ENCODE results near the gene GLRX.
A peak's percentile ranks its signal among the peaks of the same experiment; 100 is the strongest.
"Not testable (repeated sequence)": the region's sequence is repeated elsewhere in the genome, so short reads cannot be mapped to it uniquely, and the experiment has no call there.

Gene GLRX

DNA sequence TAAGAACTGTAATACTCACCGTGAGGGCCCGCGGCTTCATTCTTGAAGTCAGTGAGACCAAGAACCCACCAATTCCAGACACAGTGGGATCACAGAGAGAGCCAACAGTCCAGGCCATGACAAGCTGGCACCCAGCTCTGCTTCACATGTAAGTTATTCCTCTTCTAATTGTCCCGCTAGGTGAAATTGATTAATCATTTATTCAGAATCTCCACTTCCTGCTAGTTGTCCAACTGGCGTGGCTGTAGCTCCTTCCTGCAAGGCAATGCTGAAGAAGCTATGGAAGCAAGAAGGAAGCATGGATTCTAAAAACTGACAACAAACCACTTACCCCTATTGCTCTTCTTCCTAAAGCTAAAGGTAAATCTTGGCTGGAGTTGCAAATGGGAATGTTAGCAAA is 30.0 kb upstream of the GLRX start:
- DNase-seq (ENCODE audit: low spot score) = no peak

DNA sequence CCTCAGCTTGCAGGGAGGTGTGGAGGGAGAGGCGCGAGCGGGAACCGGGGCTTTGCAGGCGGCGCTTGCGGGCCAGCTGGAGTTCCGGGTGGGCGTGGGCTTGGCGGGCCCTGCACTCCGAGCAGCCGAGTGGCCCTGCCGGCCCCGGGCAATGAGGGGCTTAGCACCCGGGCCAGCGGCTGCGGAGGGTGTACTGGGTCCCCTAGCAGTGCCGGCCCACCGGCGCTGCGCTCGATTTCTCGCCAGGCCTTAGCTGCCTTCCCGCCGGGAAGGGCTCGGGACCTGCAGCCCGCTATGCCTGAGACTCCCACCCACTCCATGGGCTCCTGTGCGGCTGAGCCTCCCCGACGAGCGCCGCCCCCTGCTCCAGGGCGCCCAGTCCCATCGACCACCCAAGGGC is 28.6 kb upstream of the GLRX start:
- not testable (repeated sequence) for DNase-seq (ENCODE audit: low spot score)

DNA sequence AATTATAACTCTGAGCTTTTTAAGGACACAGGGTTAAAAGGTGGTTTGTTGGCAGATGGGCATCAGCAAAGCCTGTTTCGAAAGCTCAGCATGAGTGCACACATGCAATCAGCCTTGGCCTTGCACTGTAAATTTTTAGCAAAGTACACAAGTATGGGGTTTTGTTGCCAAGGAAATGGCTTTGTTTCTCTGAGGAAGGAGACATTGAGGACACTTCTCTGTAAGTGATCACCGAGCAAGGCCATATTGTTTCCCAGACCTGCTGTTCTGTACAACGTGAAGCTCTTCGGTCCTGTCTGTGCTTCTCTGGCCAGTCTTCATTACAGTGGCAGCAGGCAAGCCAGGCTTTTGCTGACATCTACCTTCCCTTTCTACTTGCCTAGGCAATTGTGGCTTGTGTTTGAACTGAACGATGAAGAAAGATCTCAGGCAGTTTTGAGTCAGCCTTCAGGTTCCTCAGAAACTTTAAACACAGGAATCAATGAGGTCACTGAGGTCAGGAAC is 27.9 kb upstream of the GLRX start:
- DNase-seq (ENCODE audit: low spot score) = no peak

DNA sequence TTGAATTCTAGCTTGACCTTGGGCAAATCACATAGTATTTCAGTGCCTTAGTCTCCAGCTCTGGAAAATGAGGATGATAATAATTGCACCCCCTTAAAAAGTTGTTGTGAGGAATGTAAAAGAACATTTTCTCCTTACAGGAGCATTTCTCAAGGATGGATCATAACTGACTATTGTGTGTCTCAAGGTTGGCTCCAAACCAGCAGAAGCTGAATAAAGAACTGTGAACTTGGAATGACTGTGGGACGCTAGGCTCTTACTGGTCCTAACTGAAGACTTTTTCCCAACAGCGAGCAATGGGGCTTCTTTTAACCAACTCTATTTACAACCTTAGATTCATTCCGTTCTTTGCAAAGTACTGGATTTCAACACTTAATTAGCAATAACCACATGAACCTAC is 26.2 kb upstream of the GLRX start:
- no peak for DNase-seq (ENCODE audit: low spot score)

- DNase-seq (ENCODE audit: low spot score) = no peak
Measured at GRCh38 chr5:95847261-95847592, 24.7 kb upstream of the GLRX start.

GRCh38 chr5:95846554-95847260 is 24.2 kb upstream of the GLRX start:
- peak; percentile 88 for DNase-seq (ENCODE audit: low spot score)

- no peak for DNase-seq (ENCODE audit: low spot score)
Measured at GRCh38 chr5:95845391-95845790, 22.9 kb upstream of the GLRX start.

DNA sequence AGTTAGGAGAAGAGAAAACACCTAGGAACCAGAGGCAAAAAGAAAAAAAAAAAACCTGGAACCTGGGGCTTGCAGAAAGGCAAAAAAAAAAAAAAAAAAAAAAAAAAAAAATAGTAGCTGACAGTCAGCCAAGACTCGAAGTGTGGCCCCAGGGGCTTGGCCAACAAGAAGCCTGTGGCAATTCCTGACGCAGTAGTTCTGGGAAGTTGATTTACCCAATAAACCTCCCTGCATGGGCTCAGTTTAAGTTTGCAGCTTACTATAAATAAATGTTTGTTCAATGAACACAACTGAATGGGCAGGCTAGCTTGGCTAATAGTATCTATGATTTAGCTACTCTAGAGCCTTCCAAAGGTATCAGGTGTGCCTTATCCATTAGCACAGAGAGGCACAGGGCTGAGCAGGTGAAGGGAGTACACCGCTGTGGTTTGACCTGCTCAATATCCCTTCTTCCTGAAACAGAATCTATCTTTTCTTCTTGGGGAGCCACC is 21.3 kb upstream of the GLRX start:
- no peak for DNase-seq (ENCODE audit: low spot score)

DNA sequence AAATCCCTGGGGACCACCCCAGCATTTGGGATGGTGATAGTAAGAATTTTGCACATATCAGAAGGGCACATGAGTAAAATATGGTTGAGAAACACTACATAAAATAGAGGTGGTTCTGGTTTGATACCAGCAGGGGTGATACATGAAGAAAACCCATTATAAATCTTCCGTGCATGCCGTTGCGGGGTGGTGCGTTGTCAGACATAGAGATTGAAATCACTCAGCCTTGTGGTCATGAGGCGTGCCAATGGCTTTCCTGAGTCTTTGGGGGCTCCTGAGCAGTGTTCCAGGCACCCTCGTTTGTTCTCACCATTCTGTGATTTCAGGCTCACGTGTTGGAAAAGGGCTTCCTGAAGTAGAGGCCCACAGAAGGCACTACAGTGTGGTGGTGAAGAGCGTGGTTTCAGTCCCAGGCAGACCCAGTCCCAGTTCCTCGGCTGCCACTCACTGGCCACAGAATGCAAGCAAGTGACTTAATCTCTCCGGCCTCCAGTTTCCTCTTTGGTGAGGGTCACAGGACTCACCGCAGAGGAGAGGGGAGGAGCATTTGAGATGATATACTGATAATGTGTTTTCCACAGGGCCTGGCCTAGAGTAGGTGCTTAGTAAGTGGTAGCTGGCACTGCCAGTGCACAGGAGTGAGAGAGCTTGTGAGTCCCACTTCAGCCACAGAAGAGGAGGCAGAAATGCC is 20.5 kb upstream of the GLRX start:
- DNase-seq (ENCODE audit: low spot score) = no peak

DNA sequence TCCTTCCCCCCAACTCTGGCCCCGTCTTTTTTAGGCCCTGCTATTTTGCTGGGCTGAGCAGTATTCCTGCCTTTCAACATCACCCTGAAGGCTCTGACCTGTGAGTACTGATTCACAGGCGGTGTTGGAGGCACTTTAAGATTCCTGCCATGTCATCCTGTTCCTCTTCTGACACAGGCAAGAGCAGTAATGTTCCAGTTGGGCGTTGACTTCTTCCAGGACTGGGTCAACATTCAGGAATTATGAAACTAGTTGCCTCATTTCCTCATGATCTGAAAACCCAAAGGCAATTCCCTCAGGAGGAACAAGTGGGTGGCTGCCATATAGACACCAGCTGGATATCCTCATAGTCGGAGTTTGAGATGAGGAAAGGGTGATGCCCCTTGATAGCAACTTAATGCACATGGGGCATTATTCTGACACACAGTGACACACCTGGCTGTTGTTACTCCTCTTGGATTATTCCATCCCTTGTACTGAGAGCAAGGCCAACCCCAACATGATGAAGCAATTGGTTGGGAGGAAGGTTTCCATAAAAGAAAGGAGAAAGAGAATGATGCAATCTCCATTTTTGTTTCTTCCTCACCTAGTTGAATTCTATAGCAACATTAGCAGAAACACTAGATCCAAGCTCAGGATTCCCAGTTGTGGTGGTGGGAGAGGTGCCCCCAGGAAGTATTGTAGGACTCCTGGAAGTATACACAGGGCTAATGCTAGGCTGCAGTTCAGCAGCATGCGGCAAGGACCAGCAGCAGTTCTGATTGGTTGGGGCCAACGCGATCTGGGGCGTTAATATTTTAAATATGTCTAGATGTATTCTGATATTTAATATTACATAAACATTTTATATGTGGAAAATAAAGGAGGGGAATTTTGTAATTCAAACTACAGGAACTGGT is 19.6 kb upstream of the GLRX start:
- DNase-seq (ENCODE audit: low spot score) = no peak

- no peak for DNase-seq (ENCODE audit: low spot score)
Measured at GRCh38 chr5:95840956-95841705, 18.6 kb upstream of the GLRX start.

DNA sequence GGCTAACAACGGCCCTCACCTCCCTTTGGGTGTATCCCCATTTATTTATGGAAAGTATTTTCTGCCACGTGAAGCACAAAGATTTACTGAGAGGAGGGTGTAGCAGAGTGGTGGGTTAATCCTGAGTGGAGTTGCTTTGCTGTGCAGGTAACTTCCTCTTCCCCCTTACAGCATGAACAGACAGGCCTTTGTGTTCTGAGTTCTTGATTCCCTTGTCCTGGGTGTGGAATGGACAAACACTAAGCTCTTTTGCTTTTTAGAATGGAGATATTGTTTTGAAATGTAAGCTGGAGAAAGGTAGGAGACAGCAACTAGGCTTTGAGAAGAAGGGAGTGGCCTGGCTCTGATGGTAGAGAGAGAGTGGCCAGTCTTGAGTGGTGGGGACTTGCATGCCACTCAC is 17.1 kb upstream of the GLRX start:
- DNase-seq (ENCODE audit: low spot score) = no peak

DNA sequence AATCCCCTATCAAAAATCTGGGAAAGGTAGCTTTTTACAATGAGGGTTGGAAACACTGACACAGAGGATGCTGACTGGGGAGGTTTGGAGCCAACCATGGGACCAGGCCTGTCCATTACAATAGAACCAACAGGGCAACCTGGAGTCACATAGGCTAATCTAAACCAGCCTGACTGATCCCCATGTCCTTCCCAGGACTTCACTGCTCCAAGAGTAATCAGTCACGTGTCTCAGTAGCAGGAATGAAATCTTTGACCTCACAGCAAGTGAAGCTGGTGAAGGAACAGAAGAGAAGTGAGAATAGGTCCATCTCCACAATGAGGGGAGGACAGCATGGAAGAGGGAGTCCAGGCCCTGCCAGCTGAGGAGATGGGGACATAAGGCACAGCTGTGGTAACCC is 16.0 kb upstream of the GLRX start:
- no peak for DNase-seq (ENCODE audit: low spot score)

DNA sequence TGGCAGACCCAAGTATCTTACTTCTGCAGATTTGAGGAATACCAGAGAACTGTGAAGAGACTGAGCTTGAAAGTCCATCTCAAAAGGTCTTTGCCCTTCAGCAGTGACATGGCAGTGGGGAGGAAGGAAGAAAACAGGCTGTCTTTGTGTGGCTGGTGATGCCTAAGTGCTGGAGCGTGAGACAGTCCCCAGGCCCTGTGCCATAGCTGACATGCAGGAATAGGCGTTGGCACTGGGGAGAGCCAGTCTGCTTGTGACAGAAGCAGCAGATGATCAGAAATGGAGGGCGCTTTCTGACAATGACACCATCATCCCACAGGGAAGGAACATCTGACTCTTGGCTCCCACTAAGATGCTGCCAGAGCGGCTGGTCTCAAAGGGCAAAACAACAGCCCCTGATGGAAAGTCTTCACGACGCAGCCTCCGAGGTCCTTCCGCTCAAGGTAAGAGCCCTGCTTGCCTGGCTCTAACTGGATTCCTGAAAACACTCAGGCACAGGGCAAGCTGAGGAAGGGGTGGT is 15.5 kb upstream of the GLRX start:
- no peak for DNase-seq (ENCODE audit: low spot score)

GRCh38 chr5:95837492-95837891 is 15.0 kb upstream of the GLRX start:
- DNase-seq (ENCODE audit: low spot score) = no peak

GRCh38 chr5:95836971-95837370 is 14.4 kb upstream of the GLRX start:
- not testable (repeated sequence) for DNase-seq (ENCODE audit: low spot score)

GRCh38 chr5:95836544-95836943 is 14.0 kb upstream of the GLRX start:
- no peak for DNase-seq (ENCODE audit: low spot score)

- DNase-seq (ENCODE audit: low spot score) = no peak
Measured at GRCh38 chr5:95835682-95836385, 13.3 kb upstream of the GLRX start.

DNA sequence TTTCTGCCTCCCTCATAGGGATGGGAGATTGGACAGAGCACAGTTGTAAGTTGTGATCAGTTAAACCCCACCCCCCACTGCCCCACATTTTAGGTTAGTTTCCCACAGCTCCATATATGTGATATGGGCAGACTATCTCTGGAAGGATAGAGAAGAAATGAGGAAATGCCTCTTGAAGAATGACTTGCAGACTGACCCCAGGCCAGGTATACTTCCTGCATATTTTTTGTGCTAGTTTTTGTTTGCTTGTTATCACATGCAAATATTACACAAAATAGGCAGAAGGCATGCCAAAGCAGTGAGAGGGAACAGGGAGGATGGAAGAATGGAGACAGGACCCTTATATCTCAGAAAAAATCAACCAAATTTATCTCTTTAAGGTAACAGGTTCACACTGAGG is 10.1 kb upstream of the GLRX start:
- no peak for DNase-seq (ENCODE audit: low spot score)

DNA sequence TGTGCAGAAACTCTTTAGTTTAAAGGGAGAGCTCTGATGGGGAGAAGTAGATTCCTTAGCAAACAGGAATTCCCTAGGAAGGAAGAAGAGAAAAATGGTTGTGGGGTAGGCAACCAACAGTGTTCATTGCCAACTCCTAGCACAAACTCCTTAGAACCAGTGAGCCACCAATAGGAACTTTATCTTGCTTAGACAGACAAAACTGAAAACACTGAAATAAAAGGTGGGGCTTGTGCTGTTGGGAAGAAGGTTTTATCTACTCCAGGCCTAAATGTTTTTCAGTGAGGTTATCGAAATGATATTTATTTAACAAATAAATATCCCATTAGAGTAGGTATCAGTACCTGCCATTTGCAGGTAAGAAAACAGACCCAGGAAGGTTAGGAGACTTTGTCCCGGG is 7.7 kb upstream of the GLRX start:
- DNase-seq (ENCODE audit: low spot score) = no peak

GRCh38 chr5:95827892-95828246 is 5.3 kb upstream of the GLRX start:
- no peak for DNase-seq (ENCODE audit: low spot score)
